NB4 (cell line): ENCODE data around the gene WRAP73.

Source experiments
- DNase-seq: peaks from one replicate; pipeline ENCODE4 v3.0.0; 2010; ENCODE audit warnings: low read depth
- H3K4me3 ChIP-seq: one replicate; pipeline ENCODE4 v1.5.1; 2011; ENCODE audit warnings: mild to moderate bottlenecking, low read depth, low read length, moderate library complexity
- MYC ChIP-seq: IDR thresholded peaks from 2 replicates; pipeline ENCODE4 v1.6.1; 2011; ENCODE audit warnings: low read depth, low read length
- POLR2A ChIP-seq: IDR thresholded peaks from 2 replicates; pipeline ENCODE4 v1.6.1; 2011; ENCODE audit warnings: mild to moderate bottlenecking; ENCODE audit not compliant: insufficient read length; ENCODE audit errors: extremely low read depth
- TF ChIP-seq, protein P1 (sequence below): IDR thresholded peaks from one replicate; pipeline ENCODE4 v1.5.1; 2012; ENCODE audit warnings: low read depth, low read length
- TF ChIP-seq, protein P2 (sequence below): IDR thresholded peaks from 2 replicates; pipeline ENCODE4 v1.6.1; 2011; ENCODE audit warnings: low read depth, low read length

The WRAP73 gene

DNA sequence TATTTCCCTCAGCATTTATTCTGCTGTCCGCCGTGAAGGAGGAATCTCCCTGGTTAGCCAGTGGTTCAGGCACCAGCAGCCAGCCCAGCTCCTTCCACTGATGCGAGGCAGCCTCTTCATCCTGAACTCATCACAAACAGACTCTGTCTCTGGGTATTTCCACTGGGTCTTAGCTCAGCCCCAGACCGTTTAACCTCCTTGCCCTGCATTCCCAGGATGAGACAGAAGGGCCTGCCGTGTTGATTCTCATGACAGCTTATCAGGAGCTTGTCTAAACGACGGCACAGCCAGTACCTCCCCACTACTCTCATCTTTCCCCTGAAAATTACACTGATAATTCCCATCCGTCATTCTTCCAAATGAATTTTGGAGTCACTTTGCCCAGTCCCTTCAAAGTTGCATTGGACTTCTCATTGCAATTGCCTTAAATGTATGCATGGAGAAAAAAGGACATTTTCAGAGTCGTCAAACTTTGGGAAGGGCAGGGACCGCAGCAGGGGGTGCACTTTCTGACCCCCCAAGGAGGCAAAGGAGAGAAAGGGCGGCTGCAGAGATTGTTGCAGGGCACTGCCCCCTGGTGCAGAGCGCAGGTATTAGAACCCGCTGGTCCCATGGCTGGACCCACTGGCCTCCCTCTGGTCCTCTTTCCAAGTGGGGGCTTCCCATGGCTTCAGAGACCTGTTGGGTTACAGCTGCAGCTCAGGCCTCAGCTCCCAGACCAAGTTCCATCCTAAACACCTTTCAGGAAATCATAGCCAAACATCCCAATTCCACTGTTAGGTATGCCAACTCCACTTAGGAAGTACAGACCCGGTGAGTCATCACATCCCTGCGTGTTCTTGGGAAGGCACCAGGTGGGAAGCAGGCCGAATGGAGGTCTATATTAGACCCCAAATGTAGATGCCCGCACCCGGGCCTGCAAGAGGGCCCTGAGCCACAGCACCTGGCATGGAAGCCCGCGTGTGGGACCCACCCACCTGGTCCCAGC is 34.9 kb downstream of the WRAP73 start:
- TF ChIP-seq, protein P1, sequence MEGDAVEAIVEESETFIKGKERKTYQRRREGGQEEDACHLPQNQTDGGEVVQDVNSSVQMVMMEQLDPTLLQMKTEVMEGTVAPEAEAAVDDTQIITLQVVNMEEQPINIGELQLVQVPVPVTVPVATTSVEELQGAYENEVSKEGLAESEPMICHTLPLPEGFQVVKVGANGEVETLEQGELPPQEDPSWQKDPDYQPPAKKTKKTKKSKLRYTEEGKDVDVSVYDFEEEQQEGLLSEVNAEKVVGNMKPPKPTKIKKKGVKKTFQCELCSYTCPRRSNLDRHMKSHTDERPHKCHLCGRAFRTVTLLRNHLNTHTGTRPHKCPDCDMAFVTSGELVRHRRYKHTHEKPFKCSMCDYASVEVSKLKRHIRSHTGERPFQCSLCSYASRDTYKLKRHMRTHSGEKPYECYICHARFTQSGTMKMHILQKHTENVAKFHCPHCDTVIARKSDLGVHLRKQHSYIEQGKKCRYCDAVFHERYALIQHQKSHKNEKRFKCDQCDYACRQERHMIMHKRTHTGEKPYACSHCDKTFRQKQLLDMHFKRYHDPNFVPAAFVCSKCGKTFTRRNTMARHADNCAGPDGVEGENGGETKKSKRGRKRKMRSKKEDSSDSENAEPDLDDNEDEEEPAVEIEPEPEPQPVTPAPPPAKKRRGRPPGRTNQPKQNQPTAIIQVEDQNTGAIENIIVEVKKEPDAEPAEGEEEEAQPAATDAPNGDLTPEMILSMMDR: peak; percentile 64
- TF ChIP-seq, protein P2, sequence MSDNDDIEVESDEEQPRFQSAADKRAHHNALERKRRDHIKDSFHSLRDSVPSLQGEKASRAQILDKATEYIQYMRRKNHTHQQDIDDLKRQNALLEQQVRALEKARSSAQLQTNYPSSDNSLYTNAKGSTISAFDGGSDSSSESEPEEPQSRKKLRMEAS: no peak
- TF ChIP-seq MYC: no peak
- no peak for DNase-seq
- H3K4me3 ChIP-seq: no peak overlapping the region

DNA sequence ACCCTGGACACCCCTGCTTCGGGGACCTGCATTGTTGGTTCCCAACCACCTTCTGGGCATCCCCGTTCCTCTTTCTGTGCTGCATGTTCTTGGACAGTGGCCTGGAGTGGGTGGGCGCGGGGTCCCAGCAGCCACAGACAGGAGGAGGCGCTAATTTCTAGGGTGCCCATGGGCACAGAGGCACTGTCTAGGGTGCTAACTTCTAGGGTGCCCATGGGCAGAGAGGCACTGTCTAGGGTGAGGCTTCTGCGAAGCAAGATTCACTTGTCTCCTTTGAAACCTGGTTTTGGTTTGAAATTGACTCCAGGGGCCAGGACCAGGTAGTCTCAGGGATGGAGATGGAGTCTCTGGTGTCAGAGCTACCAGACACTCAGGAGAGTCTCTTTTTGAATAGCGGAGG is 37.8 kb downstream of the WRAP73 start:
- H3K4me3 ChIP-seq: no peak overlapping the region
- TF ChIP-seq POLR2A (no peak), MYC (no peak)
- TF ChIP-seq, protein P1: no peak
- TF ChIP-seq, protein P2: no peak
- DNase-seq: no peak

DNA sequence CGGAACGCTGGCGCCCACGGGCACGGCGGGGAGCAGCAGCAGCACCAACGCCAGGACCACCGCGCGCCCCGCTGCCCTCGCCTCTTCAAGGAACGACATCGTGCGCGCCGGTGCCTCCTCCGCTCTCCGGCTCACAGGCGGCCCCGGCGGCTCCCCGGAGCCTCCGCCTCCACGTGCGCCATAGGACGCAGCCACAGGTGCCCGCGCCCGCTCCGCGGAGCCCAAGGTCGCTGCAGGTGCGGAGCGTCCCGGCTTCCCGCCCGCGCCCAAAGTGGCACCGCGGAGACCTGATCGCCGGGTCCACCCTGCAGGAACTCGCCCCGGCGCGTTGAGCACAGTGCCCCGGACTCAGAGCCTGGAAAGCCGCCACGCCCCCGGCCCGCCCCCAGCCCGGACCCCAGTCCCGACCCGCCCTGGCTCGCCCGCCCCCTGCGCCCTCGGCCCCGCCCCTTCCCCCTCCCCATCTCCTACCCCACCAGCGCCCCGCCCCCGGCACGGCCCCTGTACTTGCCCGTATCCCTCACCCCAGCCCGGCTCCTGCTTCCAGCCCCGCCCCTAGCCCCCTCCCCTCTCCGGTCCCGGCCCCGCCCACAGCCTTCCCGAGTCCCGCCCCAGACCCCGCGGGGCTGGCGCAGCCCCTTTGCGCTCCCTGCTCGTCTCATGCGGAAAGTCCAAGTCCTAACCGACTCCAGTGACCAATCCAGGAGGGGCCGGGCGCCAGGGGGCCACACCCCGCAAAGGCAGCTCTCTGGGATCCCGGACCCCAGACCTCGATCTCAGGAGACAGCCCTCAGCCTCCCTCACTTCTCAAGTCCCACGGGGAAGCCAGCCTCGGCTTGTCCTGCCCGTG is 38.5 kb downstream of the WRAP73 start, which contains the start of gene MEGF6:
TSS of gene MEGF6 (minus strand) at position 339 of the 850 bp plus-strand sequence. CDS start at position 99, 240 bp downstream.
- no peak for TF ChIP-seq POLR2A
- TF ChIP-seq, protein P2: no peak
- no peak for TF ChIP-seq MYC
- TF ChIP-seq, protein P1: no peak
- DNase-seq: peak; percentile 71

DNA sequence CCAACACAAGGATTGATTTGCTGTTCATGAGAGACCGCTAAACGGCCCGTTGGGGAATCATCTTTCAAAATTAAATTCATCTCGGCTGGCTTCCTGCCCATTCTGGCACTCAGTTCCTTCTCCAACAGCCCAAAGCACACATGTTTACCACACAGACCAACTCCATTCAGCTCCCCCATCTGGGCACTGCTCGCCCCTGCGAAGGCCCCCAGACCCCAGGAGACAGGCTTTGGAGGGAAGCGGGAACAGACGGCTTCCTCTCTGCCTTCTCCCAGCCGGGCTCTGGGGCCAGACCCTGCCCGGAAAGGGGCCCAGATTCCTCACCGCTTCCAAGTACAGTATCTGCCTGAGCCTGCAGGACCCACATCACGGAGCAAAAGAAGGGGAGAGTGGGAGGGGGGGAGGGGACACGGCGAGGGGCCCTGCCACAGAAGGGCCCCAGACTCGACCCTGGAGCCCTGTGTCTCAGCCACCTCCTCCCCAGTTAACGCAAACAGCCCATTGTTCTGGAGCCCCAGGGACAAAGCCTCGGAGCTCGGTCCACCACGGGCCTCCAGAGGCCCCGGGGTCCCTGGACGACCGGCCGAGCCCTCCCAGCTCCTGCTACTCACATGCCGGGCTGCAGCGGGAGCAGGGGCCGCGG is 39.3 kb downstream of the WRAP73 start:
- DNase-seq: peak; percentile 76
- H3K4me3 ChIP-seq: peak overlapping the region; percentile 38
- TF ChIP-seq MYC: peak; percentile 36; the same call in 1 of the 2 replicates
- TF ChIP-seq POLR2A: no peak
- TF ChIP-seq, protein P2: peak; percentile 30; the same call in 1 of the 2 replicates

More for the DNA sequence above, 38.5 kb downstream of the WRAP73 start, which contains the start of gene MEGF6:
- H3K4me3 ChIP-seq: peak within 1 kb of the TSS; percentile 38

DNA sequence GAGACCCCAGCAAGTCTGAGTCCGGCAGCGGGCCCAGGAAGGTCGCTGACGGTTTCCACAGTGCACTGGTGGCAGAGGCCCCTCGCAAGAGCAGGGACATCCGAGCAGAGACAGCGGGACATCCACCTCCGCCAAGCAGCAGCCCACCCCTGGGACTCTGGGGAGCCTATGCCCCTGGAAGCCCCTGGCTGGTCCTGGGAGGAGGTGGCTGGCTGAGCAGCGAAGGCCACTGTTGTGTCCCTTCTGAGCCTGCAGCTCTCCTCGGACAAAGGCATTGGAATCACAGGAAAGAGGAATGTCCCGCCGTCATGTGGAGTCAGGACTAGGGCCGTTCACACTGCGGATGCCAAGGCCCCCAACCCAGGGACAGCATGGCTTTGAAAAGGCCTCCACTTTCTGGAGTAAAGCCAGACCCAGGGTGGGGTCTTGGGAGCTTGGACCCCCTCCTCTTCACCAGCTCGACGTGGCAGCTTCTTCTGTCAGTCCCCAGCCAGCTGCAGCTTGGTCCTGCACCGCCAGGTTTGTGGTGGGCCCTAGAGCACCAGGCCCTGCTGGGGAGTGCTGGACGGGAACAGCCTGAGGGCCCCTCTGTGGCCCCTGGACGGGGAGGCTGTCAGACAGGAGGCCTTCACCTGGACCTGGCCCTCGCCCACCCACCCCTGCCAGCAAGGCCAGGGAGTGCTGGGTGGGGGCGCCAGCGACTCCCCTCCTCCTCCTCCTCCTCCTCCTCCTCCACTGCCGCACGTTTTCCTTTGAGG is 40.0 kb downstream of the WRAP73 start:
- TF ChIP-seq, protein P1: no peak
- DNase-seq: no peak
- peak overlapping the region; percentile 38 for H3K4me3 ChIP-seq
